HCT116 (cell line): ENCODE data around the gene FSIP1. TPM values are rescaled to one million over a fixed set of nuclear protein-coding genes. Genes with fewer than 3 reads are reported as not detected.

Source experiments
- ATAC-seq: fragments of 200-7000 bp; cut with Tn5 transposase; 2 replicates; pipeline ENCODE4 v1.9.1; 2020; ENCODE audit warnings: mild to moderate bottlenecking, moderate library complexity
- BruUV-seq: library from RNA; stranded (reverse); fragments of 400-500 nt; replicated peaks from 2 replicates; lab custom pipeline; 2021; lab: Mats Ljungman, UMichigan
- CTCF ChIA-PET: fragments of 300-600 bp; sonication (Branson Sonifier 250); formaldehyde crosslinking; loops from one replicate; lab custom pipeline; 2021; ENCODE audit warnings: antibody characterized with exemption; lab: Charles Lee
- POLR2A ChIA-PET: fragments of 300-600, 350-600 bp; sonication (Branson Sonifier 250); formaldehyde crosslinking; loops from one replicate; lab custom pipeline; 2021; ENCODE audit warnings: antibody characterized with exemption; lab: Charles Lee
- RAD21 ChIA-PET, 2 experiments: fragments of 300-600 bp; sonication (Branson Sonifier 250); formaldehyde crosslinking; loops; one replicate each; lab custom pipeline; 2023; ENCODE audit warnings: low total read pairs in 2 of 2; ENCODE audit not compliant: uncharacterized antibody in 2 of 2, unreplicated experiment in 2 of 2, low non-redundant PET in 1 of 2; lab: Charles Lee
- DNase-seq: peaks from one replicate; pipeline ENCODE4 v3.0.0-alpha.2; 2010; ENCODE audit warnings: low read depth, low spot score
- H2AFZ ChIP-seq: fragments of 200-600 bp; shearing (Covaris generic), sonication (generic); 2 replicates; pipeline ENCODE4 v1.6.1; 2017; ENCODE audit warnings: low read depth, mixed run types, mixed read lengths, antibody characterized with exemption, low read length; ENCODE audit not compliant: poor library complexity, severe bottlenecking
- H3K27ac ChIP-seq: 2 replicates; pipeline ENCODE4 v1.5.1; 2012; ENCODE audit warnings: low read depth, low read length
- H3K27me3 ChIP-seq: fragments of 200-600 bp; sonication (generic); 2 replicates; pipeline ENCODE4 v1.6.1; 2016; ENCODE audit warnings: mixed run types, low read length, mixed read lengths; ENCODE audit not compliant: insufficient read depth
- H3K36me3 ChIP-seq, 2 experiments: fragments of 200-500 bp in 1 of 2; fragments of 200-600 bp in 1 of 2; sonication (Bioruptor generic) in 1 of 2; sonication (generic) in 1 of 2; 2 replicates each; pipeline versions ENCODE4 v1.5.1 to v1.6.1; 2014 to 2016; ENCODE audit warnings: low read length in 2 of 2, inconsistent platforms in 1 of 2, mixed read lengths in 1 of 2, mixed run types in 1 of 2; ENCODE audit not compliant: insufficient read depth in 2 of 2, control insufficient read depth in 1 of 2
- H3K4me1 ChIP-seq, 2 experiments: fragments of 200-600 bp in 1 of 2; sonication (generic) in 1 of 2; 2 replicates each; pipeline versions ENCODE4 v1.5.1 to v1.6.1; 2012 to 2017; ENCODE audit warnings: low read length in 2 of 2, inconsistent platforms in 1 of 2, mild to moderate bottlenecking in 1 of 2, mixed read lengths in 1 of 2, mixed run types in 1 of 2, moderate library complexity in 1 of 2; ENCODE audit not compliant: insufficient read depth in 2 of 2, control insufficient read depth in 1 of 2
- H3K4me2 ChIP-seq: fragments of 200-600 bp; sonication (generic); 2 replicates; pipeline ENCODE4 v1.6.1; 2017; ENCODE audit warnings: mixed run types, low read length, mixed read lengths
- H3K4me3 ChIP-seq, 2 experiments: fragments of 200-600 bp in 1 of 2; sonication (generic) in 1 of 2; replicated peaks in 1 of 2; 2 replicates each; pipeline ENCODE4 v1.5.1; 2011 to 2016; ENCODE audit warnings: low read length in 2 of 2, control low read depth in 1 of 2, low read depth in 1 of 2, mild to moderate bottlenecking in 1 of 2, mixed read lengths in 1 of 2, mixed run types in 1 of 2
- H3K79me2 ChIP-seq: fragments of 200-600 bp; sonication (generic); 2 replicates; pipeline ENCODE4 v1.6.1; 2017; ENCODE audit warnings: mild to moderate bottlenecking, mixed run types, low read length, moderate library complexity, mixed read lengths; ENCODE audit not compliant: insufficient read depth
- H3K9ac ChIP-seq: fragments of 200-600 bp; sonication (generic); 2 replicates; pipeline ENCODE4 v1.6.1; 2016; ENCODE audit warnings: low read length, mixed read lengths
- H3K9me2 ChIP-seq: fragments of 200-600 bp; sonication (generic), shearing (Covaris generic); 2 replicates; pipeline ENCODE4 v1.6.1; 2017; ENCODE audit warnings: mixed run types, mild to moderate bottlenecking, moderate library complexity; ENCODE audit not compliant: insufficient read depth
- H3K9me3 ChIP-seq, 2 experiments: fragments of 200-500 bp in 1 of 2; fragments of 200-600 bp in 1 of 2; sonication (Bioruptor generic) in 1 of 2; sonication (generic) in 1 of 2; 2 replicates each; pipeline ENCODE4 v1.6.1; 2014 to 2017; ENCODE audit warnings: low read length in 2 of 2, mixed read lengths in 2 of 2, inconsistent platforms in 1 of 2, low read depth in 1 of 2, mild to moderate bottlenecking in 1 of 2, mixed run types in 1 of 2, moderate library complexity in 1 of 2; ENCODE audit not compliant: control insufficient read depth in 1 of 2, insufficient read depth in 1 of 2
- H4K20me1 ChIP-seq: fragments of 200-600 bp; sonication (generic), shearing (Covaris generic); 2 replicates; pipeline ENCODE4 v1.6.1; 2017; ENCODE audit warnings: mixed run types, mild to moderate bottlenecking, moderate library complexity; ENCODE audit not compliant: insufficient read depth
- ATF3 ChIP-seq: IDR thresholded peaks from 2 replicates; pipeline ENCODE4 v1.6.1; 2012
- CEBPB ChIP-seq: IDR thresholded peaks from 2 replicates; pipeline ENCODE4 v1.6.1; 2012; ENCODE audit warnings: low read depth
- CTCF ChIP-seq, 3 experiments: fragments of 200-600 bp in 1 of 3; sonication (generic) in 1 of 3; IDR thresholded peaks in 2 of 3; conservative IDR thresholded peaks in 1 of 3; 2 replicates each; pipeline ENCODE4 v1.5.1; 2012 to 2017; ENCODE audit warnings: low read depth in 2 of 3, low read length in 2 of 3, antibody characterized with exemption in 1 of 3, borderline replicate concordance in 1 of 3, control low read depth in 1 of 3, mild to moderate bottlenecking in 1 of 3, mixed read lengths in 1 of 3, mixed run types in 1 of 3, moderate library complexity in 1 of 3; ENCODE audit not compliant: insufficient read depth in 1 of 3
- EGR1 ChIP-seq: IDR thresholded peaks from 2 replicates; pipeline ENCODE4 v1.6.1; 2012; ENCODE audit warnings: low read depth
- ELF1 ChIP-seq: IDR thresholded peaks from 2 replicates; pipeline ENCODE4 v1.6.1; 2012; ENCODE audit warnings: low read depth, borderline replicate concordance
- EZH2 ChIP-seq: fragments of 200-600 bp; sonication (generic); IDR thresholded peaks from 2 replicates; pipeline ENCODE4 v1.6.1; 2017; ENCODE audit warnings: antibody characterized with exemption, mixed run types
- EZH2phosphoT487 ChIP-seq: fragments of 200-600 bp; IDR thresholded peaks from 2 replicates; pipeline ENCODE4 v1.6.1; 2018; ENCODE audit warnings: antibody characterized with exemption, borderline replicate concordance
- FOSL1 ChIP-seq: IDR thresholded peaks from 2 replicates; pipeline ENCODE4 v1.6.1; 2012; ENCODE audit warnings: low read depth
- MAX ChIP-seq: IDR thresholded peaks from 2 replicates; pipeline ENCODE4 v1.6.1; 2012
- POLR2A ChIP-seq: IDR thresholded peaks from 2 replicates; pipeline ENCODE4 v1.7.0; 2011; ENCODE audit warnings: borderline replicate concordance; ENCODE audit not compliant: insufficient read depth, insufficient read length; ENCODE audit errors: extremely low read depth
- POLR2AphosphoS5 ChIP-seq: IDR thresholded peaks from 2 replicates; pipeline ENCODE4 v1.6.1; 2011; ENCODE audit warnings: mild to moderate bottlenecking, low read depth, low read length, moderate library complexity
- RAD21 ChIP-seq: IDR thresholded peaks from 2 replicates; pipeline ENCODE4 v1.6.1; 2012; ENCODE audit warnings: low read depth, mild to moderate bottlenecking
- SIN3A ChIP-seq: IDR thresholded peaks from 2 replicates; pipeline ENCODE4 v1.6.1; 2012; ENCODE audit warnings: low read depth
- SRF ChIP-seq: IDR thresholded peaks from 2 replicates; pipeline ENCODE4 v1.6.1; 2012; ENCODE audit warnings: low read depth
- TCF7L2 ChIP-seq: IDR thresholded peaks from 2 replicates; pipeline ENCODE4 v1.7.0; 2011; ENCODE audit warnings: borderline replicate concordance, inconsistent platforms; ENCODE audit not compliant: insufficient read depth, insufficient read length; ENCODE audit errors: extremely low read depth
- YY1 ChIP-seq: IDR thresholded peaks from 2 replicates; pipeline ENCODE4 v1.6.1; 2011; ENCODE audit warnings: low read length, low read depth, moderate library complexity, mild to moderate bottlenecking; ENCODE audit not compliant: insufficient replicate concordance; ENCODE audit errors: extremely low read depth
- ZFX ChIP-seq: fragments of 450-650 bp; IDR thresholded peaks from 2 replicates; pipeline ENCODE4 v1.6.1; 2017
- ZNF274 ChIP-seq: fragments of 200-500 bp; sonication (Bioruptor generic); IDR thresholded peaks from 2 replicates; pipeline ENCODE4 v1.6.1; 2014; ENCODE audit warnings: mild to moderate bottlenecking, low read depth, low read length, inconsistent platforms
- intact Hi-C: fragments of 100-400 bp; cut with micrococcal nuclease; formaldehyde crosslinking; loops from 2 replicates; pipeline ENCODE4 v1.10.0; 2022
- total RNA-seq: library from RNA; stranded (reverse); gene quantifications from one replicate; pipeline ENCODE4 v1.2.1, GENCODE V29; 2021; ENCODE audit not compliant: unreplicated experiment
- TF ChIP-seq, protein P1 (sequence below): IDR thresholded peaks from 2 replicates; pipeline ENCODE4 v1.6.1; 2012; ENCODE audit warnings: low read depth

FSIP1 gene
- total RNA-seq, 1 experiment from 2014 or later, result 0.42 TPM

- RAD21 ChIA-PET, result no interaction called here
- no peak overlapping the region for H2AFZ ChIP-seq
- H3K4me1 ChIP-seq, result no peaks in the 10 kb centered on the region
- H3K79me2 ChIP-seq, result no peaks in the 10 kb centered on the region
- DNase-seq, result no peak
- CTCF ChIA-PET, result interaction anchor here (1.4 kb wide), 1 partner anchor 161 kb away, joined by 4 read pairs; no protein-coding TSS in a partner anchor
- intact Hi-C loops, result no loop called here
- no peak overlapping the region for H3K9ac ChIP-seq
- POLR2A ChIA-PET, result no interaction called here
- TF ChIP-seq SIN3A (no peak), SRF (no peak), ZNF274 (no peak), POLR2A (no peak), RAD21 (no peak), TCF7L2 (no peak), CTCF (IDR thresholded peaks at IDR 0.05 in 2 of 3, conservative IDR thresholded peaks at IDR 0.05 in 1 of 3; ENCODE audit: borderline replicate concordance in 1 of 3, insufficient read depth in 1 of 3, low read depth in 2 of 3, low read length in 2 of 3) (no peak), ZFX (no peak), ELF1 (no peak), EZH2 (no peak), FOSL1 (no peak), EZH2phosphoT487 (no peak), ATF3 (no peak), EGR1 (no peak), MAX (no peak), YY1 (no peak), CEBPB (no peak), POLR2AphosphoS5 (no peak)
- TF ChIP-seq, protein P1, sequence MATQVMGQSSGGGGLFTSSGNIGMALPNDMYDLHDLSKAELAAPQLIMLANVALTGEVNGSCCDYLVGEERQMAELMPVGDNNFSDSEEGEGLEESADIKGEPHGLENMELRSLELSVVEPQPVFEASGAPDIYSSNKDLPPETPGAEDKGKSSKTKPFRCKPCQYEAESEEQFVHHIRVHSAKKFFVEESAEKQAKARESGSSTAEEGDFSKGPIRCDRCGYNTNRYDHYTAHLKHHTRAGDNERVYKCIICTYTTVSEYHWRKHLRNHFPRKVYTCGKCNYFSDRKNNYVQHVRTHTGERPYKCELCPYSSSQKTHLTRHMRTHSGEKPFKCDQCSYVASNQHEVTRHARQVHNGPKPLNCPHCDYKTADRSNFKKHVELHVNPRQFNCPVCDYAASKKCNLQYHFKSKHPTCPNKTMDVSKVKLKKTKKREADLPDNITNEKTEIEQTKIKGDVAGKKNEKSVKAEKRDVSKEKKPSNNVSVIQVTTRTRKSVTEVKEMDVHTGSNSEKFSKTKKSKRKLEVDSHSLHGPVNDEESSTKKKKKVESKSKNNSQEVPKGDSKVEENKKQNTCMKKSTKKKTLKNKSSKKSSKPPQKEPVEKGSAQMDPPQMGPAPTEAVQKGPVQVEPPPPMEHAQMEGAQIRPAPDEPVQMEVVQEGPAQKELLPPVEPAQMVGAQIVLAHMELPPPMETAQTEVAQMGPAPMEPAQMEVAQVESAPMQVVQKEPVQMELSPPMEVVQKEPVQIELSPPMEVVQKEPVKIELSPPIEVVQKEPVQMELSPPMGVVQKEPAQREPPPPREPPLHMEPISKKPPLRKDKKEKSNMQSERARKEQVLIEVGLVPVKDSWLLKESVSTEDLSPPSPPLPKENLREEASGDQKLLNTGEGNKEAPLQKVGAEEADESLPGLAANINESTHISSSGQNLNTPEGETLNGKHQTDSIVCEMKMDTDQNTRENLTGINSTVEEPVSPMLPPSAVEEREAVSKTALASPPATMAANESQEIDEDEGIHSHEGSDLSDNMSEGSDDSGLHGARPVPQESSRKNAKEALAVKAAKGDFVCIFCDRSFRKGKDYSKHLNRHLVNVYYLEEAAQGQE, result no peak
- no peak overlapping the region for H3K27ac ChIP-seq
- H3K4me3 ChIP-seq, result no peak overlapping the region
- no TSS peak for BruUV-seq
- H3K27me3 ChIP-seq, result no peaks in the 10 kb centered on the region
- no peak overlapping the region for H3K4me2 ChIP-seq
- ATAC-seq, result no peak
- H3K9me3 ChIP-seq, result no peaks in the 10 kb centered on the region
- peaks cover 9 to 23% of the 10 kb centered on the region in 2 experiments; a peak in 2 of 4 replicates for H3K36me3 ChIP-seq
- no peaks in the 10 kb centered on the region for H3K9me2 ChIP-seq
- no peaks in the 10 kb centered on the region for H4K20me1 ChIP-seq
Measured at GRCh38 chr15:39595338-39596221, 187.1 kb downstream of the FSIP1 start.
